ENCODE measurements around the gene FLT3.
"Not testable (repeated sequence)": the region's sequence is repeated elsewhere in the genome, so short reads cannot be mapped to it uniquely, and the experiment has no call there.

- TF ChIP-seq POLR2A (IDR thresholded peaks at IDR 0.05) = not testable (repeated sequence)
- TF ChIP-seq, protein P1, sequence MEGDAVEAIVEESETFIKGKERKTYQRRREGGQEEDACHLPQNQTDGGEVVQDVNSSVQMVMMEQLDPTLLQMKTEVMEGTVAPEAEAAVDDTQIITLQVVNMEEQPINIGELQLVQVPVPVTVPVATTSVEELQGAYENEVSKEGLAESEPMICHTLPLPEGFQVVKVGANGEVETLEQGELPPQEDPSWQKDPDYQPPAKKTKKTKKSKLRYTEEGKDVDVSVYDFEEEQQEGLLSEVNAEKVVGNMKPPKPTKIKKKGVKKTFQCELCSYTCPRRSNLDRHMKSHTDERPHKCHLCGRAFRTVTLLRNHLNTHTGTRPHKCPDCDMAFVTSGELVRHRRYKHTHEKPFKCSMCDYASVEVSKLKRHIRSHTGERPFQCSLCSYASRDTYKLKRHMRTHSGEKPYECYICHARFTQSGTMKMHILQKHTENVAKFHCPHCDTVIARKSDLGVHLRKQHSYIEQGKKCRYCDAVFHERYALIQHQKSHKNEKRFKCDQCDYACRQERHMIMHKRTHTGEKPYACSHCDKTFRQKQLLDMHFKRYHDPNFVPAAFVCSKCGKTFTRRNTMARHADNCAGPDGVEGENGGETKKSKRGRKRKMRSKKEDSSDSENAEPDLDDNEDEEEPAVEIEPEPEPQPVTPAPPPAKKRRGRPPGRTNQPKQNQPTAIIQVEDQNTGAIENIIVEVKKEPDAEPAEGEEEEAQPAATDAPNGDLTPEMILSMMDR (IDR thresholded peaks at IDR 0.05) = not testable (repeated sequence)
Observed at GRCh38 chr13:28141542-28141941, 41.2 kb upstream of the FLT3 start.

Measured in testis (tissue), 2 donors.